GM23338 (cell line): ENCODE results near the gene CDH4.

Experiments
- CREB1 ChIP-seq: fragments of 250-450 bp; sonication (Bioruptor Pico); IDR thresholded peaks from 2 replicates; pipeline ENCODE4 v1.5.0; 2020; ENCODE audit warnings: low read depth, mild to moderate bottlenecking, moderate library complexity
- CTCF ChIP-seq, 2 experiments: fragments of 200-600 bp in 1 of 2; sonication (generic) in 1 of 2; conservative IDR thresholded peaks; 2 replicates each; pipeline versions ENCODE4 v1.5.1 to v1.6.1; 2016 to 2017; ENCODE audit warnings: antibody characterized with exemption in 2 of 2, low read depth in 2 of 2, mild to moderate bottlenecking in 2 of 2, moderate library complexity in 1 of 2
- ETS1 ChIP-seq: IDR thresholded peaks from 2 replicates; pipeline ENCODE4 v1.6.1; 2016; ENCODE audit warnings: antibody characterized with exemption
- EZH2 ChIP-seq: fragments of 200-600 bp; sonication (generic); IDR thresholded peaks from one replicate; pipeline ENCODE4 v1.8.0; 2017; ENCODE audit warnings: antibody characterized with exemption, mild to moderate bottlenecking, low read depth; ENCODE audit not compliant: unreplicated experiment
- EZH2phosphoT487 ChIP-seq: fragments of 200-600 bp; sonication (generic); IDR thresholded peaks from one replicate; pipeline ENCODE4 v1.8.1; 2018; ENCODE audit warnings: antibody characterized with exemption; ENCODE audit not compliant: unreplicated experiment
- NANOG ChIP-seq: IDR thresholded peaks from 2 replicates; pipeline ENCODE4 v1.6.1; 2016; ENCODE audit warnings: antibody characterized with exemption, borderline replicate concordance
- POLR2AphosphoS5 ChIP-seq: IDR thresholded peaks from 2 replicates; pipeline ENCODE4 v1.6.1; 2016; ENCODE audit warnings: antibody characterized with exemption, low read depth
- REST ChIP-seq: IDR thresholded peaks from one replicate; pipeline ENCODE4 v1.6.1; 2018; ENCODE audit warnings: antibody characterized with exemption; ENCODE audit not compliant: unreplicated experiment
- STAT1 ChIP-seq: IDR thresholded peaks from one replicate; pipeline ENCODE4 v1.6.1; 2016; ENCODE audit warnings: antibody characterized with exemption; ENCODE audit not compliant: unreplicated experiment

GRCh38 chr20:61579908-61580307 is 327.8 kb downstream of the CDH4 start:
- TF ChIP-seq EZH2 = no peak
- no peak for TF ChIP-seq REST
- no peak for TF ChIP-seq CTCF (conservative IDR thresholded peaks at IDR 0.05; ENCODE audit: low read depth in 2 of 2)
- TF ChIP-seq CREB1 = no peak
- TF ChIP-seq POLR2AphosphoS5 = no peak
- TF ChIP-seq STAT1 = no peak
- TF ChIP-seq ETS1 = no peak
- no peak for TF ChIP-seq EZH2phosphoT487
- no peak for TF ChIP-seq NANOG
